ENCODE measurements around the gene FOXO3. TPM values are rescaled to one million over a fixed set of nuclear protein-coding genes. Genes with fewer than 3 reads are reported as not detected.

Gene FOXO3
- total and polyA plus RNA-seq, 3 donors from 2014 or later, result 27.5 to 112 (median 81.5) TPM

- Histone ChIP-seq H3K4me3 (no peak overlapping the region), H3K27me3 (no peaks in the 10 kb centered on the region), H3K36me3 (ENCODE audit: low read depth, missing control alignments) (no peaks in the 10 kb centered on the region), H3K4me1 (peaks cover 25% of the 10 kb centered on the region), H3K27ac (peak overlapping the region; percentile 57 to 100), H3K9me3 (no peaks in the 10 kb centered on the region)
- intact Hi-C loops (cut with DNase I; ENCODE audit: low total_unique reads), result loop anchor here (10.0 kb wide), 2 partner anchors 90 to 330 kb away; no protein-coding TSS in a partner anchor
- no peak for TF ChIP-seq CTCF (IDR thresholded peaks at IDR 0.05)
- TF ChIP-seq POLR2A (IDR thresholded peaks at IDR 0.05), result no peak
- WGBS, 2 donors, result 40% methylated on average over 4 of the region's 4 CpGs
- no peak for DNase-seq
Measured at GRCh38 chr6:108565091-108565766, 4.5 kb downstream of the FOXO3 start.

- Histone ChIP-seq H3K4me1 (peaks cover 25% of the 10 kb centered on the region), H3K27me3 (no peaks in the 10 kb centered on the region), H3K36me3 (ENCODE audit: low read depth, missing control alignments) (no peaks in the 10 kb centered on the region), H3K27ac (peak overlapping the region; percentile 57 to 100), H3K4me3 (no peak overlapping the region), H3K9me3 (no peaks in the 10 kb centered on the region)
- WGBS, 2 donors, result 18 to 25% methylated on average over 4 of the region's 4 CpGs
- DNase-seq, result peak; percentile 60
- TF ChIP-seq POLR2A (IDR thresholded peaks at IDR 0.05), result no peak
- TF ChIP-seq CTCF (IDR thresholded peaks at IDR 0.05), result peak in 1 of 3 experiments; percentile 29
- intact Hi-C loops (cut with DNase I; ENCODE audit: low total_unique reads), result loop anchor here (10.0 kb wide), 2 partner anchors 89 to 329 kb away; no protein-coding TSS in a partner anchor
Measured at GRCh38 chr6:108565893-108566292, 5.2 kb downstream of the FOXO3 start.

- no peak for TF ChIP-seq CTCF (IDR thresholded peaks at IDR 0.05)
- no peak for DNase-seq
- H3K36me3 ChIP-seq (ENCODE audit: low read depth, missing control alignments), result no peaks in the 10 kb centered on the region
- no peak overlapping the region for H3K4me3 ChIP-seq
- peaks cover 25% of the 10 kb centered on the region for H3K4me1 ChIP-seq
- no peaks in the 10 kb centered on the region for H3K9me3 ChIP-seq
- peak overlapping the region; percentile 57 to 100 for H3K27ac ChIP-seq
- no peaks in the 10 kb centered on the region for H3K27me3 ChIP-seq
- intact Hi-C loops (cut with DNase I; ENCODE audit: low total_unique reads), result loop anchor here (10.0 kb wide), 2 partner anchors 88 to 328 kb away; no protein-coding TSS in a partner anchor
Measured at GRCh38 chr6:108566406-108566805, 5.7 kb downstream of the FOXO3 start.

GRCh38 chr6:108568101-108568500 lies 7.4 kb downstream of the FOXO3 start:
- no peak for TF ChIP-seq CTCF (IDR thresholded peaks at IDR 0.05)
- no peak for TF ChIP-seq POLR2A (IDR thresholded peaks at IDR 0.05)
- Histone ChIP-seq H3K36me3 (ENCODE audit: low read depth, missing control alignments) (no peaks in the 10 kb centered on the region), H3K4me3 (no peak overlapping the region), H3K27ac (no peak overlapping the region), H3K27me3 (no peaks in the 10 kb centered on the region), H3K4me1 (peaks cover 25% of the 10 kb centered on the region), H3K9me3 (no peaks in the 10 kb centered on the region)
- WGBS, 2 donors, result 78 to 91% methylated on average over 5 of the region's 5 CpGs
- DNase-seq, result no peak
- intact Hi-C loops (cut with DNase I; ENCODE audit: low total_unique reads), result loop anchor here (10.0 kb wide), 2 partner anchors 87 to 327 kb away; no protein-coding TSS in a partner anchor

Measured in testis (tissue), 3 donors.